A673 (cell line): ENCODE measurements around the gene PTPA. TPM values are rescaled to one million over a fixed set of nuclear protein-coding genes. Genes with fewer than 3 reads are reported as not detected.

Experiments used
- BruUV-seq: library from RNA; stranded (reverse); fragments of 400-500 nt; replicated peaks from 2 replicates; lab custom pipeline; 2021; lab: Mats Ljungman, UMichigan
- CTCF ChIA-PET: fragments of 300-600 bp; sonication (Branson Sonifier 250); formaldehyde crosslinking; loops from one replicate; lab custom pipeline; 2022; ENCODE audit warnings: antibody characterized with exemption; lab: Charles Lee
- POLR2A ChIA-PET: fragments of 300-600 bp; sonication (Branson Sonifier 250); formaldehyde crosslinking; loops from one replicate; lab custom pipeline; 2022; ENCODE audit warnings: antibody characterized with exemption; ENCODE audit not compliant: low non-redundant PET; lab: Charles Lee
- DNase-seq: peaks from one replicate; pipeline ENCODE4 v3.0.0-alpha.2; 2015; ENCODE audit warnings: low spot score
- H3K27ac ChIP-seq: fragments of 200-600 bp; sonication (generic); 2 replicates; pipeline ENCODE4 v1.5.1; 2016; ENCODE audit warnings: mixed run types, low read depth, mild to moderate bottlenecking, mixed read lengths, antibody characterized with exemption, low read length; ENCODE audit not compliant: poor library complexity, severe bottlenecking
- H3K27me3 ChIP-seq: fragments of 200-600 bp; sonication (generic); replicated peaks from 2 replicates; pipeline ENCODE4 v1.6.1; 2017; ENCODE audit warnings: mixed run types, low read depth, mild to moderate bottlenecking, mixed read lengths, antibody characterized with exemption, low read length; ENCODE audit not compliant: insufficient read depth, poor library complexity
- H3K36me3 ChIP-seq: fragments of 200-600 bp; sonication (generic); 2 replicates; pipeline ENCODE4 v1.6.1; 2016; ENCODE audit warnings: mixed run types, mild to moderate bottlenecking, mixed read lengths, antibody characterized with exemption, low read length; ENCODE audit not compliant: insufficient read depth, poor library complexity, severe bottlenecking
- H3K4me1 ChIP-seq: fragments of 200-600 bp; sonication (generic); 2 replicates; pipeline ENCODE4 v1.6.1; 2017; ENCODE audit warnings: mixed run types, mild to moderate bottlenecking, mixed read lengths, antibody characterized with exemption, low read length; ENCODE audit not compliant: insufficient read depth, poor library complexity, severe bottlenecking
- H3K4me3 ChIP-seq: fragments of 200-600 bp; sonication (generic); 2 replicates; pipeline ENCODE4 v1.5.1; 2016; ENCODE audit warnings: low read depth, mixed run types, mild to moderate bottlenecking, mixed read lengths, low read length; ENCODE audit not compliant: poor library complexity, severe bottlenecking
- H3K9me3 ChIP-seq: fragments of 200-600 bp; sonication (generic); 2 replicates; pipeline ENCODE4 v1.6.1; 2016; ENCODE audit warnings: mixed run types, low read depth, mild to moderate bottlenecking, mixed read lengths, antibody characterized with exemption, low read length; ENCODE audit not compliant: poor library complexity, severe bottlenecking
- EZH2 ChIP-seq: fragments of 200-600 bp; sonication (generic); IDR thresholded peaks from 2 replicates; pipeline ENCODE4 v1.6.1; 2017; ENCODE audit warnings: borderline replicate concordance, low read depth, mild to moderate bottlenecking, mixed read lengths, antibody characterized with exemption, low read length; ENCODE audit not compliant: poor library complexity, severe bottlenecking
- intact Hi-C: fragments of 100-400 bp; cut with micrococcal nuclease; formaldehyde crosslinking; loops from one replicate; pipeline ENCODE4 v1.10.0; 2022; ENCODE audit not compliant: unreplicated experiment
- total RNA-seq: library from RNA; stranded (reverse); gene quantifications from 2 replicates; pipeline ENCODE4 v1.2.3, GENCODE V29; 2021
- TF ChIP-seq, protein P1 (sequence below): fragments of 300-800, 200-600 bp; sonication (generic); conservative IDR thresholded peaks from 2 replicates; pipeline ENCODE4 v1.5.1; 2017; ENCODE audit warnings: low read depth, mild to moderate bottlenecking, antibody characterized with exemption, low read length, moderate library complexity, mixed read lengths

Gene PTPA
- total RNA-seq, 1 experiment from 2014 or later: 157 TPM

DNA sequence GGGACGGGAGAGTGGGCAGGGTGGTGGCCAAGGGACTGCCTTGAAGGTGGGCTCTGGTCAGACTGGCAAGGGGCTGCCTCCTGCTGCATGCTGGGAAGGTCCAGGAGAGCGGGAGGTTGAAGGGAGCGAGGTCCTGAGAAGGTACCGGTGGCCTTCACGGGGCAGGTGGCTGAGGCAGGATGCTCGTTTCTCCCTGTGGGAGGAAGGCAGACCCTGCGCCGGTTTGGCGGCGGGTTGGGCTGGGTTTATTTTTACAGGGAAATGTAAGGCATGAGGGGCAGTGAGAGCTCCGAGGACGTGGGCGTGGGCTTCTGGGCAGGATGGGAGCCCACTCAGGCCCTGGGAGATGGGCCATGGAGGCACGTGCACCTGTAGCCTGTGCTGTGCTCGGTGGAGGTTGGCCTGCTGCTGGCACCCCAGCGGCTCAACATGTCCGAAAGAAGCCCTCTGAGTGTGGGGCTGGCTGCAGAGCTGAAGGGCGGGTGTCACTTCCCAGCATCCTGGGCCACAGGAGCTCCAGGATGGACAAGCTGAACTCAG is 39.5 kb downstream of the PTPA start:
- CTCF ChIA-PET: interaction anchor here (1.5 kb wide), 1 partner anchor 8 kb away, joined by 4 read pairs; no protein-coding TSS in a partner anchor
- peaks cover 6% of the 10 kb centered on the region for H3K36me3 ChIP-seq
- BruUV-seq: no TSS peak
- POLR2A ChIA-PET: interaction anchor here (0.6 kb wide), 1 partner anchor 11 kb away, joined by 4 read pairs; no protein-coding TSS in a partner anchor
- no peaks in the 10 kb centered on the region for H3K9me3 ChIP-seq
- H3K4me1 ChIP-seq: no peaks in the 10 kb centered on the region
- intact Hi-C loops: no loop called here
- H3K27ac ChIP-seq: no peak overlapping the region
- DNase-seq: no peak
- H3K4me3 ChIP-seq: no peak overlapping the region
- TF ChIP-seq EZH2: no peak
- TF ChIP-seq, protein P1, sequence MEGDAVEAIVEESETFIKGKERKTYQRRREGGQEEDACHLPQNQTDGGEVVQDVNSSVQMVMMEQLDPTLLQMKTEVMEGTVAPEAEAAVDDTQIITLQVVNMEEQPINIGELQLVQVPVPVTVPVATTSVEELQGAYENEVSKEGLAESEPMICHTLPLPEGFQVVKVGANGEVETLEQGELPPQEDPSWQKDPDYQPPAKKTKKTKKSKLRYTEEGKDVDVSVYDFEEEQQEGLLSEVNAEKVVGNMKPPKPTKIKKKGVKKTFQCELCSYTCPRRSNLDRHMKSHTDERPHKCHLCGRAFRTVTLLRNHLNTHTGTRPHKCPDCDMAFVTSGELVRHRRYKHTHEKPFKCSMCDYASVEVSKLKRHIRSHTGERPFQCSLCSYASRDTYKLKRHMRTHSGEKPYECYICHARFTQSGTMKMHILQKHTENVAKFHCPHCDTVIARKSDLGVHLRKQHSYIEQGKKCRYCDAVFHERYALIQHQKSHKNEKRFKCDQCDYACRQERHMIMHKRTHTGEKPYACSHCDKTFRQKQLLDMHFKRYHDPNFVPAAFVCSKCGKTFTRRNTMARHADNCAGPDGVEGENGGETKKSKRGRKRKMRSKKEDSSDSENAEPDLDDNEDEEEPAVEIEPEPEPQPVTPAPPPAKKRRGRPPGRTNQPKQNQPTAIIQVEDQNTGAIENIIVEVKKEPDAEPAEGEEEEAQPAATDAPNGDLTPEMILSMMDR: no peak
- H3K27me3 ChIP-seq: no peaks in the 10 kb centered on the region

DNA sequence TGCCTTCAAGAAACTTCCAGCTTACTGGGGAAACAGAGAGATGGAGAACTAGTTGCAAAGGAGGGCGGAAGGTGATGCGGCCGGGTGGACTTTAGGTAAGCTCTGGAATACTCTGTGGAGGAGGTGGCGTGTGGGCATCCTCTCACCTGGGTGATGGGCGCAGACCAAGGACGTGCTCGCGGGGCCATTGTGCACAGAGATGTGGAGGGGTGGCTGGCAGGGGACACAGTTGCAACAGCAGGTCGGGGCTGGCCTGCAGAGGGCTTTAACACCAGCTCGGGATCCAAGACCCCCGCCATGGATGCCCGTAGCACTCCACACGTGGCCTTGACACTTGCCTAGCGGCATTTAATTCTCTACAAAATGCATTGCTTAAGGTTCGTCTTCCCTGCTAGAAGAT is 40.3 kb downstream of the PTPA start:
- H3K27ac ChIP-seq: no peak overlapping the region
- no peaks in the 10 kb centered on the region for H3K4me1 ChIP-seq
- TF ChIP-seq, protein P1: no peak
- no peak for TF ChIP-seq EZH2
- ChIA-PET POLR2A (no interaction called here), CTCF (interaction anchor here (1.5 kb wide), 1 partner anchor 9 kb away, joined by 4 read pairs; no protein-coding TSS in a partner anchor)
- DNase-seq: no peak
- H3K27me3 ChIP-seq: no peaks in the 10 kb centered on the region
- peaks cover 6% of the 10 kb centered on the region for H3K36me3 ChIP-seq
- no TSS peak for BruUV-seq
- intact Hi-C loops: no loop called here
- no peaks in the 10 kb centered on the region for H3K9me3 ChIP-seq
- H3K4me3 ChIP-seq: no peak overlapping the region

DNA sequence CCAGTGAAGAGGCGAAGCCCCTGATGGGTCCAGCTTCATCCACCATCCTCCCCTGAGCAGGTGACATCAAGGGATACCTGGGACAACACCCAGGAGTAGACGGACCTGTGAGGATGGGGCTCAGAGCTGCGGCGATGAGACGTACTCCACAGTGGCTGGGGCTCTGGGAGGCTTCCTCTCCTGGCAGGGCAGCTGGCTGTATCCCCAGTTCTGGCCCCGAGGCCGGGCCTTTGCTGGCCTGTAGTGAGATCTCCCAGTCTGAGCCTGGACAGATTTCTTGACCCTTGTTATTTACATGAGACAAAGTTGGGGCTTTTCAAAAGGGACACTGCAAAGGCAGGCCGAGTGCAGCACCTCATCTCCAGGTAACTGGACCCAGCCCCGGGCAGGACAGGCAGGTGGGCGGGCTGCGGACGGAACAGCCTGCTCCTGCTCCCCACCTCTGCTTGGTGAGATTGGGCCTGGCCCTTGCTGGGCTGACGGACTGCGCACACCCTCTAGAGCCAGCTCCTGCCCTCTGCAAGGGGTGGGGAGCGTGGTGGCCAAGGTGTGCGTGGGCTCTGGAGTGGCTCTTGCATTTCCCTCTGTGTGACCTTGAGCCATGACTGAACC is 43.8 kb downstream of the PTPA start:
- Histone ChIP-seq H3K9me3 (no peaks in the 10 kb centered on the region), H3K27ac (no peak overlapping the region), H3K27me3 (no peaks in the 10 kb centered on the region), H3K36me3 (no peaks in the 10 kb centered on the region), H3K4me3 (no peak overlapping the region), H3K4me1 (no peaks in the 10 kb centered on the region)
- no peak for DNase-seq
- no peak for TF ChIP-seq EZH2
- TF ChIP-seq, protein P1: no peak
- CTCF ChIA-PET: no interaction called here
- intact Hi-C loops: no loop called here
- no TSS peak for BruUV-seq
- POLR2A ChIA-PET: no interaction called here
